Fibroblast of pulmonary artery (primary cell): ENCODE results near the gene MAN1A1.

ENCODE experiments used
- DNase-seq: peaks from one replicate; pipeline ENCODE4 v3.0.0-alpha.2; 2010; ENCODE audit warnings: low read depth
- H3K4me3 ChIP-seq: replicated peaks from 2 replicates; pipeline ENCODE4 v1.5.1; 2011; ENCODE audit warnings: low read depth, mild to moderate bottlenecking, control low read depth, low read length, moderate library complexity
- CTCF ChIP-seq: IDR thresholded peaks from 2 replicates; pipeline ENCODE4 v1.5.1; 2011; ENCODE audit warnings: mild to moderate bottlenecking, control low read depth, low read length, inconsistent platforms; ENCODE audit errors: missing control alignments

MAN1A1 gene

GRCh38 chr6:119352001-119352400 is 2.4 kb upstream of the MAN1A1 start:
- no peak overlapping the region for H3K4me3 ChIP-seq
- no peak for TF ChIP-seq CTCF
- no peak for DNase-seq

- TF ChIP-seq CTCF: peak; percentile 67
- DNase-seq: peak; percentile 71
- peak overlapping the region; percentile 90 for H3K4me3 ChIP-seq
These were observed 1.4 kb upstream of the MAN1A1 start for GRCh38 chr6:119350952-119351372.

GRCh38 chr6:119350202-119350951 is 816 bp upstream of the MAN1A1 start:
- peak overlapping the region; percentile 90 for H3K4me3 ChIP-seq
- peak; percentile 87 for DNase-seq
- TF ChIP-seq CTCF: no peak

DNA sequence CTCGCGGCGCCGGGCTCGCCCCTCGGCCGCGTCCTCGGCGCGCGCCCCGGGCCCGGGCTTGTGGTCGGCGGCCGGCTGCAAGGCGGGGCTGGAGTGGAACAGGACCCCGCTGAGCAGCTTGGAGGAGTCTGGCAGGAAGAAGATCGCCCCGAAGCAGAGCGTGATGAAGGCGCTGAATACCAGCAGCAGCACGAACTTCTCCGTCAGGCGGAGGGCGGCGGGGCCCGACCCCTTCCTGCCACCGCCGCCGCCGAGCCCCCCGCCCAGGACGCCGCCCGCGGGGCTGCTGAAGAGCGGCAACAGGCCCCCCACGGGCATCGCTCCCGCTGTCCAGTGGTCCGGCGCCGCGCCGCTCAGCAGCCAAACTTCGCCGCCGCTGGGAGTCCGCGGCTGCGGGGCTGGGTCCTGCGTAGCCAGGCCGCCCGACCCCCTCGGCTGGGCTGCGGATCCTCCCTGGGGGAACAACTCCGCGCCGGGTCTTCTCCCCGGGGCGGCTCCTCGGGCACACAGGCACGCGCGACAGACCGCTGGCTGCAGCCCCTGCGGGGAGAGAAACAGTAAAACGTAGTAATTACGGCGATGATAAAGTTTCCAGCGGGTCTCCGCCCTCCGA is 707 bp downstream of the MAN1A1 start:
- DNase-seq: no peak
- peak overlapping the region; percentile 90 for H3K4me3 ChIP-seq
- no peak for TF ChIP-seq CTCF

DNA sequence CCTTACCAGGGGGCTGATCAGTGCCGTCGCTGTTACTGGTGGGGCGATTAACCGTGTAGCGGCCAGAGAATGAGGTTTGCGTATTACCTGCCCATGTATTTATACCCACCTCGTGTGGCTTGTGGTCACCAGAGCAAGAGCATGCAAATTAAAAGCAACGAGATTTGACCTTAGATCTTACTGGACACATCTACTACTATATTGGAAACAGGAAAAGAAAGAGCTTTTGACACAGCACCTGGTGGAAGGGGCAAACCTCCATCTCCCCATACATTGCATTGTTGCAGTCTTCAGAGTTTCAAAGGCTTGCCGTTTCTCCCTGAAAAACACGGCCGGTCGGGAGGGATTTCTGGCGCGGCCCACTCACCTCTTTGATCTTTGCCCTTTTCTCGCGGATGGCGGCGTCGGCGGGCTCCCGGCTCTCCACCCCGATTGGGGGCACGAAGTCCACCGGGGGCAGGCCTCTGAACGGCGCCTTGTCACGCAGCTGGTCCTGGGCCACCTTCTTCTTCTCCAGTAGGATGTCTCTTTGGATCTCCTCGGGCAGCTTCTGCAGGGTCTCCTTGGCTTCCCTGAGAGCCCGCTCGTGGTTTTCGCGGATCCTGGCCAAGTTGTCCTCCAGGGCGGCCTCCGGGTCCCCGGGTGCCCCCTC is 1.3 kb downstream of the MAN1A1 start:
- no peak for TF ChIP-seq CTCF
- H3K4me3 ChIP-seq: peak overlapping the region; percentile 90
- DNase-seq: no peak

DNA sequence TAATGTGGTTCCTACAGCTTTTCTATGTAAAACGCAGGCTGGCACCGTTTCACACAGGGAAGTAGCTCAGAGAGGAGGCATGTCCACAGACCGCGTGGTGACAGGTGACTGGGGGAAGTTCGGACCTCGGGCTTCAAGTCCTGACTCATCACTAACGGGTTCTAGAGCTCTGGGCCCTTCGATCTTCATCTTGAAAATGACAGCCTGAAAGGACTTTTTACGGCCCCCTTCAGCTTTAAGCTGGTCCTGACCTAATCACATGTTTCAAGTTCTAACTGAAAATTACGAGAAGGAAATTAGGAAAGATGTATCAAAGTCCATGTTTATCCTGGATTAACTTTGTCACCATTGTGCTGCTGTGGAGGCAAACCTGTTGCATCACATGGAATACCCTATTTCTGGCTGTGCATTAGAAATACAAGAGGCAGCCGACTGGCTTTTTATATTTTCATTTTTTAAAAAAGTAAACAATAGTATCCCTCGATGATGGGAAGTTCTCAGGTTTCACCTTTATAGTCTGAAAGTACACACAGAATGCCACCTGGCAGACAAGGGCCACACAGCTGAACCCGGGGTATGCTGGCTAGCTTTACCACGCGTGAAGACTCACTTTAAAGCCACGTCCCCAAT is 2.0 kb downstream of the MAN1A1 start:
- peak overlapping the region; percentile 90 for H3K4me3 ChIP-seq
- no peak for DNase-seq
- no peak for TF ChIP-seq CTCF
